Suprapubic skin (tissue), 3 donors: ENCODE measurements around the gene GYS2.

Source experiments
- CTCF ChIP-seq, 2 donors: fragments of 200-600 bp in 1 of 2; fragments of 450-650 bp in 1 of 2; sonication (generic) in 1 of 2; IDR thresholded peaks; one replicate each; pipeline ENCODE4 v1.5.1; 2016 to 2019; ENCODE audit warnings: antibody characterized with exemption in 2 of 2, mild to moderate bottlenecking in 1 of 2, moderate library complexity in 1 of 2
- EP300 ChIP-seq: sonication (generic); formaldehyde crosslinking; IDR thresholded peaks from one replicate; pipeline ENCODE4 v1.6.1; 2017; ENCODE audit warnings: antibody characterized with exemption
- POLR2A ChIP-seq, 2 donors: fragments of 450-650 bp; IDR thresholded peaks; one replicate each; pipeline ENCODE4 v1.6.1; 2017; ENCODE audit warnings: antibody characterized with exemption in 2 of 2, mild to moderate bottlenecking in 2 of 2, moderate library complexity in 2 of 2

DNA sequence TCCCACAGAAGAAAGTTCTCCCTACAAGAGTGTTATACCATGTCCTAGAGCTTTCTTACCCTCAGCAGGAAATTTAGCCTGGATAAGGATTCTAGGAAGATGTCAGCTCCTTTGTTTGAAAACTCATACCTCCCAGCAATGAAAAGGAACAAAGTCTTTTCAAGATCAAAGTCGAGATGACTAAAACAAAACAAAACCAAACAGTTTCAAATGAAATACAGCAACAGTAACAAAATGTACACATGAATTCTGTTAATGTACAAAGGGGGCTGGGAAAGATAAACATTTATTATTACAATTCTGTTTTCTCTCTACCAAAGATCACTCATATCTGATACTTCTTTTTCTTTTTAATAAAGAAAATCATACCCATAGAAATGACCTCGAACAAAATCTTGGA lies 41.8 kb downstream of the GYS2 start:
- TF ChIP-seq CTCF (IDR thresholded peaks at IDR 0.05) (no peak), EP300 (no peak), POLR2A (IDR thresholded peaks at IDR 0.05) (no peak)
